Fibroblast of gingiva (primary cell): Measurements from ENCODE around the gene RSPO4.
"Not testable (repeated sequence)": the region's sequence is repeated elsewhere in the genome, so short reads cannot be mapped to it uniquely, and the experiment has no call there.

Experiments
- DNase-seq: peaks from one replicate; pipeline ENCODE4 v3.0.0-alpha.2; 2011; ENCODE audit warnings: low read depth

The RSPO4 gene

DNA sequence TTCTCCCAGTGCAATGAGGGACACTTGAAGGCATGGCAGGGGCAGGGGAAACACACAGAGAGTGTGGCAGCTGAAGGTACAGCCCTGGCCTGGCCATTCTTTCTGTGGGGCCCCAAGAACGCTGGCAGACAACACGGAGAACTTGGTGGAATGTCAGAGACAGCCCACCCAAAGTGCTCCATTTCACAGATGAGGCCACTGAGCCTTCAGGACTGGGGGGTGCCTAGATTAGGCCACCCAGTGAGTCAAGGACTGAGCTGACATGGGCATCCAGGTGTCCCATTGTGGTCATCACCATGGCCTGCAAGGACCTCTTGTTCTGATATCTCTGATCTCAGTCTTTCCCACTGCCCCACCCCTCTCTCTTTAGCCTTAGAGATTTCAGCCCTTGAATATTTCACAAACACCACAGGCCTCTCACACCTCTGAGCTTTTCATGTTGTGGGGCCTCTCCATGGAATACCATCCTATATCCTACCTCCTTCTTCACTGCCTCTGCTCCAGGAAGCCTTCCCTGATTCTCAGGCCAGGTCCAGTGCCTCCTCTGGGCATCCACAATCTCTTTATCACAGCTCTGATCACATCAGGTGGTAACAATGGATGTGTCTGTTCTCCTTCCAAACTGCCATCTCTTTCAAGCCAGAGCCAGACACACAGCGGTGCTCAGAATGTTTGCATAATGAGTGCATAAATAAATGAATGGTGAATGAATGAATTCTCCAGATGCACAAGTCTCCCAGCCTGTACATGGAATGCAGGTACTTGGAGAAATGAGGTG, 2.0 kb upstream of the RSPO4 start:
- DNase-seq, result no peak

- no peak for DNase-seq
Measured at GRCh38 chr20:1002682-1003561, 811 bp upstream of the RSPO4 start.

DNA sequence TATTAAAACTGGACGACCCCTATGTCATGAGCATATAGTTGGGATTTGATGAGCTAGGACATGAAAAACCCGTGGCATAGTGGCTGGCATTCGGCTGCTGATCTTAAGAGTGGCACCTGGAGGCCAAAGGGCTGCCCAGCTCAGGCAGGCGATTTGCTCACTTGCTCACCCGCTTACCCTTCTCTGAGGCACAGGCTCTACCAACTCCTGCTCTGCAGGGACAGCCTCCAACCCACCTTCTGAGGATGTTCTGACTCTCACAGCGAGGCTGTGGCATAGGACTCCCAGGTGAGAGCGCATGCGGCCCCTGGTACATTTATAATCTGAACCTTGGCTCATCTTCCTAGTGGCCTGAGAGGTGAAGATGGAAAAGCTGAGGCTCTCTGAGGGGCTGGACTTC, 995 bp downstream of the RSPO4 start:
- no peak for DNase-seq

- DNase-seq, result peak; percentile 42
Measured at GRCh38 chr20:998231-998830, 3.8 kb downstream of the RSPO4 start.

DNA sequence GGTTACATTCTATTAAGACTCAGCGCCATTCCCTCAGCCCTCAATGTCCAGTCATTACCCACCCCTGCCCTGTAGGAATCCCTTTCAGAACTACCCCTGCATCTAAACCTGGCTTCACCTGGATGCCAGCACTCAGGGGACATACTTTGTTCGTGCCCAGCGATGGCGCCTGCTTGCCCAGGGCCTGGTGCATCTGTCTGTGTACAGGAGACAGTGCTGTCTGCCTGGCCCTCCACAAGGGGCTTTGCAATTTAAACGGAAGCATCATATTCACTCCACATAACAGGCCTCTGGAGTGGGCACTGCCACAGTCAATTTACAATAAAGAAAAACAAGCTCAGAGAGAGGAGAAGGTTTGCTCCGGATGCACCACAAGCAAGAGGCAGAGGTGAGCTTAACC, 4.6 kb downstream of the RSPO4 start:
- DNase-seq, result no peak

- no peak for DNase-seq
Measured at GRCh38 chr20:997016-997415, 5.1 kb downstream of the RSPO4 start.

DNA sequence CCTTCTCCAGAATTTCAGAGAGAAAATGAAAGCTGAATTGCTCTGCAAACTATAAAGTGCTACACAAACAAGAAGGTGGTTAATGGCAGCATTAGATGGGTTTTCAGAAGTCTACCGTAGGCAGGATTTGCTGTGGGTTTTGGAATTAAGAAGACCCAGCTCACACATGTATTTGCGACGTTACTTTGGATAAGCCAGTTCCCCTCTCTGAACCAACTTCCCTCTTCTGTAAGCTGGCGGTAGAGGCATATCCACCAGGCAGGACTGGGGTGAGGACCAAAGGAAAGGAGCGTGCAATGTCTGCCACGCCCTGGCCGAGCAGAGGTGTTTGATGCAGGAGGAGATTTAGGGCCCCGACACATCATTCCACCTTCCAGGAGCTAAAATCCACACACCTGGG, 6.9 kb downstream of the RSPO4 start:
- no peak for DNase-seq

- DNase-seq, result peak; percentile 56
Measured at GRCh38 chr20:992801-993535, 9.1 kb downstream of the RSPO4 start.

- DNase-seq, result peak; percentile 81
Measured at GRCh38 chr20:991850-992249, 10.3 kb downstream of the RSPO4 start.

DNA sequence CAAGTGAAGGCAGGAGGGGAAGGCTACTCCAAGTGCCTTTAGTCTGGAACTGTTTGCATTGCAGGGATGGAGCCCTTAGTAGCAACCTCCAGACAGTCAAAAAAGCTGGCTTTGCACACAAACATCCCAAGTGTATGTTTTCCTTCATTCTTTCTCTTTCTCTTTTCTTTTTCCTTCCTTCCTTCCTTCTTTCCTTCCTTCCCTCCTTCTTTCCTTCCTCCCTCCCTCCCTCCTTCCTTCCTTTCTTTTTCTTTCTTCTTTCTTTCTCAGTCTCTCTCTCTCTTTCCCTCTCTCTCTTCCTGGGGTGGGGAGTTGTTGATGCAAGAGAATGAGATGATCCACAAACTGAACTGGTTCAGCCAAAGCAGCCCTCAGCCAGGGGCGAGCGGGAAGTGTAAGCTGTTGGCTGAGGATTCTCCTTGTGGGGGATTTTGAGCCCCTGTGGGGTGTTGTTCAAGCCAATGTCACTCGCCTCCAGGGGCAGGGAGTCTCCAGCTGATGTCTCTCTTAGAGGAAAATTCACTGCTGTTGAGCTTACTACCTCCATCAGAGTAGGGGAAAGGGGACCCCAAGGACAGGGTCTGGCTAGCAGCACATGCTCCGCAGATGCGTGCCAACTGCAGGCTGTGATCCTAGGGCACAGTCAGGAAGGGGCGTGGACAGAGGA, 11.7 kb downstream of the RSPO4 start:
- DNase-seq, result peak; percentile 41

GRCh38 chr20:988272-988671, 13.8 kb downstream of the RSPO4 start:
- DNase-seq, result no peak

DNA sequence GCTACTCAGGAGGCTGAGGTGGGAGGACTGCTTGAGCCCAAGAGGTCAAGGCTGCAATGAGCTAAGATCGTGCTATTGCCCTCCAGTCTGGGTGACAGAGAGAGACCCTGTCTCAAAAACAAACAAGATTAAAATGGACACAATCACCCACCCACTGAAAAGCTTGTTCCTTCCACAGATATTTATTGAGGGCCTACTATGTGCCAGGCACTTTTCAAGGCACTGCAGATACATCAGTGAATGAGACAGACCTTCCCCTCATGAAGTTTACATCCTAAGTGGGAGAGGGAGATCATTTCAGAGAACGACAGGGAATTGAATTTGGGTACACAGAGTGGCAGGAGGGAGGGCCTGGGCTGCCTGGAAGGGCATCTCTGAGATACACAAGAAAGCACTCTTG, 14.4 kb downstream of the RSPO4 start:
- DNase-seq, result no peak

DNA sequence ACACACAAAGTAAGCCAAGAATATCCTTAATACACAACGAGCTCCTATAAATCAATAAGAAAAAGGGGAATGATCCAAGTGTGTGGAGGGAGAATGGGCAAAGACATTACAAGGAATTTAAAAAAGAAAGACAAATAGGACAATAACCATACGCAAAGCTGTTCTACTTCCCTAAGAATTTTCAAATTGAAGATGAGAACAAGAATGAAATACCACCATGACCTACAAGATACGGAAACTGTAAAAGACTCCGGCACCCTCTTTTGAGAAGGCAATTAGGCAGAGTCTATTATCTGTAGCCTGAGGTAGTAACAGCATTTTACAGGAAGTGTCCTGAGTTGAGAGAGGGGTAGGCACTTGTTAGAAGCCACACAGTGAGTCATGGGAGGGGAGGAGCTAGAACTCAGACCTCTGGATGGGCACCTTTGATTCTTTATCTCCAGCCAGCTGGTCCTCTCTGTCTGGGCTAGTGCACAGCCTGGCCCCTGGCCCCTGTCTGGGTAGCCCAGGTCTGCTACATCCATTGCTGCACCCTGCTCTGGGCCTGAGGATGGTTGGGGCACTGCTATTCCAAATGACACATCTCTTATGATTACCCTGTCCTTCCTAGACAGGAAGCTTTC, 15.3 kb downstream of the RSPO4 start:
- no peak for DNase-seq

DNA sequence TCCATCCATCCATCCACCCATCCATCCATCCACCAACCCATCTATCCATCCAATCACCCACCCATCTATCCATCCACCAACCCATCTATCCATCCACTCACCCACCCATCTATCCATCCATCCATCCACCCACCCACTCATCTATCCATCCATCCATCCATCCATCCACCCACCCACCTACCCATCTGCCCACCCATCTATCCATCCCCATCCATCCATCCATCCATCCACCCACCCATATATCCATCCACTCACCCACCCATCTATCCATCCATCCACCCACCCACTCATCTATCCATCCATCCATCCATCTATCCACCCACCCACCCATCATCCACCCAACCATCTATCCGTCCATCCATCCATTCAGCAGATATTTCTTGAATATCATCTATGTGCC, 17.1 kb downstream of the RSPO4 start:
- DNase-seq, result not testable (repeated sequence)

DNA sequence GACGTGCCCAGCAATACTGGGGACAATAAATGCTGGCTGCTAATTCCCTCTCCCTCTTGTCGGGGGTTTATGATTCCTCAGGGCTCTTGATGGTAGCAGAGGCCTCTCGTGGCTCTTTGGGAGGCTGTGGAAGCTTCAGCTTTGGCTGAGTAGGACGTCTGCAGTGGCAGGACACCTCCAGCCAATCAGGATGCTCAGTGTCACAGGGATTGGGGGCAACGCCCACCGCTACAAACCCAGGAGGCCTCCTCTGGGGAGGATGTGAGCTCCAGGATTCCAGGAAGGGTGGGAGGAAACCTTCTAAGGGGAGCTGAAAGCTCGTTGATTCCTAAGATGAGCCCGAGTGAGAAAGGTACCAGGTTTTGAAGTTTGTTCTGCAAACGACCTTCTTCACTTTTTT, 19.4 kb downstream of the RSPO4 start:
- no peak for DNase-seq

DNA sequence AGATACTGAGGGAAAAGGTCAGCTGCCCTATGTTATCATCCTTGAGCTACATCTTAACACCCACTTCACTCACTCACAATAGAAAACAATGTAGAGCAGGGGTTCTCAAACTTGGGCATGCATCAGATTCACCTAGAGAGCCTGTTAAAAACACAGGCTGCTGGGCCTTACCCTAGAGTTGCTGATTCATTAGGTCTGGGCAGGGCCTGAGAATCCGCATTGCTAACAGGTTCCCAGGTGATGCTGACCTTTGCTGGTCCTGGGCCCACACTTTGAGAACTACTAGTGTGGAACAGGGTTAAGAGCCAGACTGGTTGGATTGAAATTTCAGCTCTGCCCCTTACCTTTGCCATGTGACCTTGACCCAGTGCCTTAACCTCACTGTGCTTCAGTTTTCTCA, 25.1 kb downstream of the RSPO4 start:
- no peak for DNase-seq

DNA sequence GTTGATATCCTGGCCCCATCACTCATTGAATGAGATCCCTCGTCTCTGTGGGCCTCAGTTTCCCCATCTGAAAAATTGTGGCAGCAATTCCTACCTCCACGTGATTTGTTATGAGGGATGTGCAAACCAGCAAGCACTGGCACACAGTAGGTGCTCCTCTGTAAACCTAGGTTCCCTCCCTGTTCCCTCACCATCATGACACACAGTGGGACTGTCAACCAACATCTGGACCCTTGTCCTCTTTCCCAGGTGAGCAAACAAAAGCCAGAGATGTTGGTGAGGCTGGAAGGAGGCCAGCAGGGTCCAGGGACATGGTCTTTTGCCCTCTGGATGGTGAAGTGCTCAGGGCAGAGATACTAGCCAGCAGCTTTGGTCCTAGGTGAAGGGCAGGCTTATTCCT, 26.1 kb downstream of the RSPO4 start:
- no peak for DNase-seq

DNA sequence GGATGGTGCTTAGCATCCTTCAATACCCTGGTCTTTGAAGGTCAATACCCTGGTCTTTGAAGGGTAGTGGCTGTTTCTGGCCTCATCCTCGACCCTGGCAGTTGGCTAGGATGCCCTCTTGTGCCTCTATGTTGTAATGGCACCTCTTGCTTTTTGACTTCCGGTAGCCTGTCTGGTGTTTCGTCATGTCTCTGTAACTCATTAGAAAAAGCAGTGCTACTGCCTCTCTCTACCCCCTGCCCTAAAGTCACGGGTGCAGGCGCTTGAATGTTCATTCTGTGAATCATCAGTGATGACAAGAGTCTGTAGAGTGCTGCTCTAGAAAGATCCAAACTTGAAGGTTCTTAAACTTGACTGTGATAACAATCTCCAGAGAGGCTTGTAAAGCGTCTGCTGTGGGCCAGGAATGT, 28.3 kb downstream of the RSPO4 start:
- DNase-seq, result peak; percentile 89

GRCh38 chr20:972256-972655, 29.9 kb downstream of the RSPO4 start:
- no peak for DNase-seq

DNA sequence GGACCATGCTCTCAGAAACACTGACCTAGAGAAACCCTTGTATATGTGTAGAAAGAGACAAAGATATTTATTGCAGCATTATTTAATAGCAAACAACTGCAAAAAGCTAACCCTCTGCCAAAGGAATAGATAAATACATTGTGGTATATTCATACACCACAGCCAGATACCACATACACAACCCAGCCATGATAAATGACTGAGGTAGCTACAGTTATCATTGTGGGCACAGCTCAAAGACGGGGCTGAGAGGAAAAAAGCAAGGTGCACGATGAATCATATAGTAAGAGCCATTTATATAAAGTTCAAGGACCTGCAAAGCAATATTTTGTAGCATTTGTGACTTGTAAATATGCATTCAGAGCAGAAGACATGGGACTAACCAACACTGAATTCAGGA, 30.8 kb downstream of the RSPO4 start:
- no peak for DNase-seq

DNA sequence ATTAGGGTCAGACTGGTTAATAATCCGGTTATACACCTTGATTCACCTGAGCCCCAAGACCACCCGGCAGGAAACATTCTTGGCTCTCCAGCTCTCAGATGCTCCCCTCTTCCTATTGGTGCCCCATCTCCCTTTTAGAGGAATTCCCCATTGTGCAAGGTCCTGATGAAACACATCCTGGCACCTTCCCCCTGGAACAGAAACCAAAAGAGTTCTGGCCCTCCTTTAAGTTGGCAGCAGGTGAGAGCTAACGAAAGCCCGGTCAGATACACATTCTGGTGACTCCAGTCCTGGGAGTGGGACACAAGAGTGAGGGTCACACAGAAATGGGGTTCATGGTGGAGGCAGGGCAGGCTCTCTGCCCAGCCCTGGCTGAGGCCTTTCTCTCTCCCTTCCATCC, 32.2 kb downstream of the RSPO4 start:
- DNase-seq, result no peak
